Prostate gland (tissue), 2 donors: Measurements from ENCODE around the gene SLC25A34.

Source experiments
- POLR2AphosphoS5 ChIP-seq: sonication (generic); formaldehyde crosslinking; IDR thresholded peaks from one replicate; pipeline ENCODE4 v1.6.1; 2017; ENCODE audit warnings: antibody characterized with exemption
- TF ChIP-seq, protein P1 (sequence below), 4 experiments: fragments of 200-600 bp in 2 of 4; fragments of 450-650 bp in 2 of 4; sonication (generic) in 2 of 4; IDR thresholded peaks; 1 replicate in 3 of 4; 2 replicates in 1 of 4; pipeline ENCODE4 v1.5.1; 2016 to 2019; ENCODE audit warnings: antibody characterized with exemption in 4 of 4, mild to moderate bottlenecking in 2 of 4, moderate library complexity in 2 of 4

GRCh38 chr1:15775706-15776105 lies 39.6 kb downstream of the SLC25A34 start:
- TF ChIP-seq, protein P1, sequence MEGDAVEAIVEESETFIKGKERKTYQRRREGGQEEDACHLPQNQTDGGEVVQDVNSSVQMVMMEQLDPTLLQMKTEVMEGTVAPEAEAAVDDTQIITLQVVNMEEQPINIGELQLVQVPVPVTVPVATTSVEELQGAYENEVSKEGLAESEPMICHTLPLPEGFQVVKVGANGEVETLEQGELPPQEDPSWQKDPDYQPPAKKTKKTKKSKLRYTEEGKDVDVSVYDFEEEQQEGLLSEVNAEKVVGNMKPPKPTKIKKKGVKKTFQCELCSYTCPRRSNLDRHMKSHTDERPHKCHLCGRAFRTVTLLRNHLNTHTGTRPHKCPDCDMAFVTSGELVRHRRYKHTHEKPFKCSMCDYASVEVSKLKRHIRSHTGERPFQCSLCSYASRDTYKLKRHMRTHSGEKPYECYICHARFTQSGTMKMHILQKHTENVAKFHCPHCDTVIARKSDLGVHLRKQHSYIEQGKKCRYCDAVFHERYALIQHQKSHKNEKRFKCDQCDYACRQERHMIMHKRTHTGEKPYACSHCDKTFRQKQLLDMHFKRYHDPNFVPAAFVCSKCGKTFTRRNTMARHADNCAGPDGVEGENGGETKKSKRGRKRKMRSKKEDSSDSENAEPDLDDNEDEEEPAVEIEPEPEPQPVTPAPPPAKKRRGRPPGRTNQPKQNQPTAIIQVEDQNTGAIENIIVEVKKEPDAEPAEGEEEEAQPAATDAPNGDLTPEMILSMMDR (IDR thresholded peaks at IDR 0.05), result no peak
- TF ChIP-seq POLR2AphosphoS5, result no peak
